NCI-H748 (cell line): ENCODE results near the gene WAPL.

Experiments used
- DNase-seq: peaks from one replicate; lab custom pipeline; 2025; ENCODE audit not compliant: unreplicated experiment; lab: John Stamatoyannopoulos, UW

WAPL gene

DNA sequence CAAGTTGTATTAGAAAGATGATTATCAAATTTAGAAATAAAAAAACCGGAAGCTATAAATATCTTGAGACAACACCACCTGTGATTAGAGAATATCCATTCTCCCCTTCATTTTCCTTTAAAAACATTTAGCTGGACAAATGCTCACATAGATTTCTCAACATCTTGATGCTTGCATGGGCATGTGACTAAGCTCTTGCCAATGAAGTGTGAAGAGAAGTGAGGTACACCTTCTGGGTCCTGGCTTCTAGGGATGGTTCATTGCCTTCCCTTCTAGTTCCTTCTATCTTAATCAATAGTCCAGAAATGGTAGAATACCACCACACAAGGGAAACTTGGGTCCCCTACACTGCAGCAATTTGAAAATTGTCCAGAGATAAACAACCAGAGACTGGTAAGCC, 41.0 kb downstream of the WAPL start:
- no peak for DNase-seq

DNA sequence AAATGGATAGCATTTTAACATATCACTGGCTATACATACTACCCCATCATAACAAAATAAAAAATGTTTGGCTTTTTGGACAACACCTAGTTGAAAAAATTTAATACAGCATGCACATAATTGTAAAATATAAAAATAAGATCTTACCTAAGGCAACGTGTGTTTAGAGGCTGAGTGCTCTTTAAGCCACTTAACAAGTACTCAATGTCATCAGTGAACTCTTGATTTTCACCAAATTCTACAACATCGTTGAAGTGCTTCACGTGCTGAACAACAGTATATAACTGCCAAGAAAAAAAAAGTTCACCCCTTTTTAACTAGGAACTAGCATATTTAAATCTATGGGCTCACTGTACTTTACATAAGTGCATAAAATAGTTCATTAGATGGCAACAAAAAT, 49.5 kb downstream of the WAPL start:
- no peak for DNase-seq

DNA sequence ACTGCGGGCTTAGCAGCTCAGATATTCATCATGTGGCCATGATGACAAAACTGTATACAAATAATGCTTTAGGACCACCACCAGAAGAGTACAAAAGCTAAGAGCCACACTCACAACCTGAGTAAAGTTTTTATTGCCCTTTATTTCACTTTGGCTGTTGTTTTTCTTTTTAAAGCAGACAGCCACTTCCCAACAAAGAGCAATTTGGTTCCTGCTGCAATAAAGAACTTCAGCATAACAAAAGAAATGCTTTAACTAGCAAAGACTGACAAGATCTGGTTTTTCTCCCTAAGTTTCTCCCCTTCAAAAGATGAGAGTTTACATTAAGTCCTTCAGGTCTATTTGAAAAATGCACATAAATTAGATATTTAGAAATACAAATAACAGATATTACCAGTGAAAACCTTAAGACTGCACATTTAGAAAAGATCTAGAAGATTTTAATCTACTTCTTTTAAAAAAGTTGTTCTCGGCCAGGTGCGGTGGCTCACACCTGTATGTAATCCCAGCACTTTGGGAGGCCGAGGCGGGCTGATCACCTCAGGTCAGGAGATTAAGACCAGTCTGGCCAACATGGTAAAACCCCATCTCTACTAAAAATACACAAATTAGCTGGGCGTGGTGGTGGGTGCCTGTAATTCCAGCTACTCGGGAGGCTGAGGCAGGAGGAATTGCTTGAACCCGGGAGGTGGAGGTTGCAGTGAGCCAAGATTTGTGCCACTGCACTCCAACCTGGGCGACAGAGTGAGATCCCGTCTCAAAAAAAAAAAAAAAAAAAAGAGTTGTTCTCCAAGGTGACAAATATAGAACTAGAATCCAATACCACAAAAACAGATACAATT, 59.4 kb downstream of the WAPL start:
- DNase-seq, result no peak

DNA sequence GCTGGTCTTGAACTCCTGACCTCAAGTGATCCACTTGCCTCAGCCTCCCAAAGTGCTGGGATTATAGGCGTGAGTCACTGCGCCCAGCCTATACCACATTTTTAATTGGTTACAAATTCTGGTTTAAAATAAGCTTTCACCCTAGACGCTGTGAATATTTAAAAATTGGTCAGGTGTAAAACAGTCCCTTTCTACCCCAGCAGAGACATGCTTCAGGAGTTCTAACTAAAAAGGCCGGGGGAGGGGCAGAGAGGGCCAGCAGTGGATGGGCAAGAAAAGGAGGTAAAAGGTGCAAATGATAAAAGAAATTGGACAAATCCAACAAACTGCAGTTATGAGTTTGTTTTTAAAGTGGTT, 70.0 kb downstream of the WAPL start:
- DNase-seq, result no peak

DNA sequence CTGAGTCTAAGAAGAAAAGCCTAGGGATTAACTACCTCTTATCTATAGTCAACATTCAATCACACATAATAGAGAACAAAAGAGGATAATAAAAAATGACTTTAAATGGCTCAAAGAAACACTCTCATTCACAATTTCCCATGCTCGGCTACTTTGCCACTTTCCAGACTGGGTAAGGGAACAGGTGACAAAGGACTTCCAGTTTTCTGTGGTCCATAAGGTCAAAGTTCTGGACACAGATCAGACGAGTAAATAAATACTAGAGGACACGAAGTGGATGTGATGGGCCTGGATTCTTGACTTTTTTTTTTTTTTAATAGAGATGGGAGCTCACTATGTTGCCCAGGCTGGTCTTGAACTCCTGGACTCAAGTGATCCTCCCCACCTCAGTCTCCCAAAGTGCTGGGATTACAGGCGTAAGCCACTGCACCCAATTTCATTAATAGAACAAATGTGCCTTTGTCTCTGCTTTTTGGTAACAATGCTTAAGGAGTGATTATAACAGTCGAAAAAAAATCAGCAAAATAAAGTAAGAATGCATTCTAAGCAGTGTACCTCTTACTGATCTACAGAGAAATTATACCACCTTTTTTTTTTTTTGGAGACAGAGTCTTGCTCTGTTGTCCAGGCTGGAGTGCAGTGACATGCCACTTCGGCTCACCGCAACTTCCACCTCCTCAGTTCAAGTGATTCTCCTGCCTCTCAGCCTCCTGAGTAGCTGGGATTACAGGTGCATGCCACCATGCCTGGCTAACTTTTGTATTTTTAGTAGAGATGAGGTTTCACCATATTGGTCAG, 70.6 kb downstream of the WAPL start:
- no peak for DNase-seq

DNA sequence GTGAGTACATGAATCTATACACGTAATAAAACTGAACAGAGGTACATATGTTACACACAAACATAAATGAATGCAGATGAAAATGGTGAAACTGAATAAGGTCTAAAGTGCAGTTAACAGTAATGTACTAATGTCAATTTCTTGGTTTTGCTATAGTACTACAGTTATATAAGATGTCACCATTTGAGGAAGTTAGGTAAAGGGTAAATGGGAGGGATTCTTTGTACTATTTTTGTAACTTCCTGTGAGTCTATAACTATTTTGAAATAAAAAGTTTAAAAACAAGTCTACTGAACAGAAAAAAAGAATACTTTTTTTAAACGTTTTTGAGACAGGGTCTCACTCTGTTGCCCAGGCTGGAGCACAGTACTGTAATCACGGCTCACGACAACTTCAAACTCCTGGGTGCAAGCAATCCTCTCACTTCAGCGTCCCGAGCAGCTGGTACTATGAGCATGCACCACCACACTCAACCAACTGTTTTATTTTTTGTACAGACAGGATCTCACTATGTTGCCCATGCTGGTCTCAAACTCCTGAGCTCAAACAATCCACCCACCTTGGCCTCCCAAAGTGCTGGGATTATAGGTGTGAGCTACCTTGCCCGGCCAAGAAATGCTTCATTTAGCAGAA, 71.5 kb downstream of the WAPL start:
- DNase-seq, result no peak

DNA sequence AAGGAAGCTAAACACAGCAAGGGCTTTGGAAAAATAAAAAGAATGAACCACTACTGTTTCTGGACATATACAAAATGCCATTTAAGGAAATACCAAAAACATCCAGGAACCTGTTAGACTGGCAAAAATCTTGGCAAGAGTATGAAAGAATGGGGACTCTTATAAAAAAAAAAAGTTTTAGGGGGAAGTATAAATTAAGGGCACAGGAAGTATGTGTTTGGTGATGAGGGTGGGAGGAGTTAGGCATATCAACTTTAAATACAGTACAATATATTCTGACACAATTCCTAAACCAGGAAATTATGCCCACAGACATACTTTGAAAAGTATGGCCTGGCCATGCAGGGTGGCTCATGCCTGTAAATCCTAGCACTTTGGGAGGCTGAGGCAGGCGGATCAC, 74.2 kb downstream of the WAPL start:
- no peak for DNase-seq

DNA sequence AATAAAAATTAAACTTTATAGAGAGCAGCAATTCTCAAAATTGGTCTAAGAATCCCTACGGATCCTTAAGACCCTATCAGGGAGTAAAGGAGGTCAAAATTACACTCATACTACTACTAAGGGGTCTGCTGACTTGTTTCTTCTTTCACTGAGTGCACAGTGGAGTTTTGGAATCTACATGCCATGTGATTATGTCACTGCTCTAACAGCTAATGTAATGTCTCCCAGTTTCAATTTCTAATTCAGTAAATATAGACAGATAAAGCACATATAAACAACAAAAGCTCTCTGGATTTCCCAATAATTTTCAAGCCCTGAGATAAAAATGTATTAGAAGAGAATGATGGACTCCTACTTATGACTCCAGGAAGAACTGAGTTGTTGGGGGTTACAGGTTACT, 74.6 kb downstream of the WAPL start:
- no peak for DNase-seq

DNA sequence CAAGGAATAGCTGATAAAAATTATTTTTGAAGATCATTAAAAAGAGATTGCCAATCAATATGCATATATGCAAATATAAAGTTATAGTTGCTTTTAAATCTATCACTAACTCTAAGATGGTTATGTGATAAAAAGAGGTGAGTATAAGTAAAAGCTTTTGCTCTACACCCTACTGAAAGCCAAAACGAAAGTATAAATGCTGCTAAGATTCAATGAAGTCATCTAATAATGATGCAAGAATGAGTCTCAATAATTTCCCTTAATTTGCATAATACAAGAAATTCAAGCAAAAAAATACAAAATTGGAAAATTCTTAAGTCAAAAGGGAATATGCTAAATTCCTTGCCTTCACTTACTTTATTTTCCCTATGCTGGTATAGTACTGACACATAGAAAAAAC, 75.2 kb downstream of the WAPL start:
- DNase-seq, result no peak

DNA sequence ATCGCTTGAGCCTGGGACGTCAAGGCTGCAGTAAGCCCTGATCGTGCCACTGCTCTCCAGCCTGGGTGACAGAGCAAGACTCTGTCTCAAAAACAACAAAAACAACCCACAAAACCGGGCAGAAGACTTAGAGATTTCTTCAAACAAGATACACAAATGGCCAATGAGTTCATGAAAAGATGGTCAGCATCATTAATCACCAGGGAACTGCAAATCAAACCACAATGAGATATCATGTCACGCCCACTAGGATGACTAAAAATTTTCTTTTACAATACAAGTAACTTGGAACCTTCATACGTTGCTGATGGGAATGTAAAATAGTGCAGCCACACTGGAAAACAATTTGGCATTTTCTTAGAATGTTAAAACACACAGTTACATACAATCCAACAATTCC, 77.7 kb downstream of the WAPL start:
- no peak for DNase-seq

DNA sequence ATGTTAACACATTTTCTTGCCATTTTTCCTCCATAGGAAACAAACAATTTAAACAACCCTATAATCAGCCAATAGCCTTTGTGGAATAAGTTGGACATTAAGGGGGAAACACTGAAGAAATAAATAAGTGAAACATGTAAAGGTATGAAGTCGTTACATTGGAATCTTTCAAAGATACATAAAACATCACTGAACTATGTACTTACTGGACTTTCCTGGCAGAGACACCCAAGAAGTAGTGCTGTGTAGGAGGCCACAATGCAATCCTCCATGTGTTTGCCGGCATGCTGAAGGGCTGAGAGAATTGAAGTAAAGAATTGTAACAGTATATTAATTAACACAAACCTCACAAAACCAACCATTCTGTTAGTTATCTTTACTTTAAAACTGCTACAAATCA, 78.5 kb downstream of the WAPL start:
- no peak for DNase-seq

DNA sequence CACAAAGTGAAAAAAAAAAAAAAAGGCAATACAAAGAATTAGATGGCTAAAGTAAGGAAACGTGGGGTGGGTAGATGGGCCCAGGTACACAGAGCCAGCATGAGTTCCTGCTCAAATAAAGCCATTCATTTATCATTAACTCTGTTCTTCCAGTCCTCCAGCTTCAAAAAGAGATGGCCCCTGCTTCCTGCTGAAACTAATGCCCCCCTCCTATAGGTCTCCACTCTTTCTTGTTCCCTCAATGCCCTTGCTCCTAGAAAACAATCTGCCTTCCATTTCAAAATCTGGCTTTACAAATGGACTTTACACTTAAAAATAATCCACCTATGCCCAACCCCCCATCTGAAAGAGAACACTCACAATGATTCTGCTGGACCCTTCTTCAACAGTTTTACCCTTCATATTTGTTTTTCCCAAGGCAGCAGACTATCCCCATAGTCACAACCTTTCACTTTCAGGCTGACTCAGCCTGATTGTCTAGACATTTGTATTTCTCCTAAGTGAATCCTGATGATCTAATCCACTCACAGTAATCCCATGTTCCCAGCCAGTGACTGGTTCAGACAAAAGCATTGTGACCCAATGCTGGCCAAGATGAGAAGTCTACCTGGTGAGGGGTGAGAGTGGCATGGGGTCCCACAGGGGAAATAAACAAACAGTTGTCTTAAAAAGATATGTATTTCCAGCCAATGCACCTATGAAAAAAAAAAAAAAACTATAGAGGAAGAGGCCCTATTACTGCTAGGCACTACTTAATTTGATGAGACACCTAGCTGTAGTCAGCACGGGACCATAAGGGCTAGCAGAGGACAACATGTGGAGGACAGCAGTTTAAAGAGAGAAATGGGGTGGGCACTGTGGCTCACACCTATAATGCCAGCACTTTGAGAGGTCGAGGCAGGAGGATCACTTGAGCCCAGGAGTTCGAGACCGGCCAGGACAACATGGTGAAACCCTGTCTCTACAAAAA, 80.4 kb downstream of the WAPL start:
- DNase-seq, result no peak

DNA sequence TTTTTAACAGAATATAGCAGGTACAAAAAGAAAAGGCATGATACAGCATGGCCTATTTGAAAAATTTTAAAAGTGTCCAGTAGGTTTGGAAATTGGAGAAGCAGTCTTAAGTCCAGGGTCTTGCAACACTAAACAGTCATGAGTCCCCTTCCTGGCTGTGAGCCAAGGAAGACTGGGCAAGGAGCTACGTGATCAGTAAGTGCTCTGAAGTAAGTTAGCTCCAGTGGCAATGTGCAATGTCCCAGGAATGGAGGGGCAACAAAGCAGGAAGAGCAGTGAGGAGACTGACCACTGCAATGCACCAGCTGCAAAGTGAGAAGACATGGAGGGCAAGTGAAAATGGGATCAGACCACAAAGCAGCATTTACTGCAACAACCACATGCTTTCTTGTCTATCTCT, 82.0 kb downstream of the WAPL start:
- DNase-seq, result no peak

DNA sequence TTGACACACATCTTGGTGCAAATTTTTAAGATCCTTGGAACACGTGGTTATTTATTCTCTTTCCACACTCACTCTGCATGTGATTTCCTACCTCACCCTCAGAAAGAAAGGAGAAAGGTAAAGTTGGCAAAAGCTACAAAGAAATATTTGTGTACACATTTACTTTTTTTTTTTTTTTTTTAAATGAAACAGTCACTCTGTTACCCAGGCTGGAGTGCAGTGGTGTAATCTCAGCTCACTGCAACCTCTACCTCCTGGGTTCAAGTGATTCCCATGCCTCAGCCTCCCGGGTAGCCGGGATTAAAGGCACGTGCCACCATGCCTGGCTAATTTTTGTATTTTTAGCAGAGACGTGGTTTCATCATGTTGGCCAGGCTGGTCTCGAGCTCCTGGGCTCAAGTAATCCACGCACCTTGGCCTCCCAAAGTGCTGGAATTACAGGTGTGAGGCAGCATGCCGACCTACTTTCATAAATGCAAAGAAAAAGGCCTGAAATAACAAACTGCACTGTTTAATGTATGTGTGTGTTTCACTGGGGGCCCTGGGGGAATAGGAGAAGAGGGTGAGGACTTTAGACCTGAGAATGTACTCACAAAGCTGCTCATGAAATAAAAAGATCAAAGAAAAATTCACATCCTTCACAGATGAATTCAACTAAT, 83.4 kb downstream of the WAPL start:
- no peak for DNase-seq

DNA sequence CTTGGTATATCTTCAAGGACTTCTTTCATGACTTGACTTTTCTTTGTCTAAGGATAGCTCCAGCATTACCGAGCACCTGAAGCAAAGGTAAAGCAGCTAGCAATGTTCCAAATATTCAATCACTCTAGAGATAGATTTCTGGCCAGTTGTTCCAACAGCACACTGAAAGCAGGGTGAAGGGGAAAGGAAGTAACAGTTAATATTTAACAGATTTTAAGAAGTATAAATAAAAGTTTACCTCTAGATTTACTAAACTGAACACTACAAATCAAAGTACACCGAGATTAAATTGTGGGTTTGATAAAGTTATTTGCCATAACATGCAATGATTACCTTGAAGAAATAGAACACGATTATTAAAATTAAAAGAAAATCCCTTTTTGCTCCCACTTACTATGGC, 84.1 kb downstream of the WAPL start:
- DNase-seq, result no peak

DNA sequence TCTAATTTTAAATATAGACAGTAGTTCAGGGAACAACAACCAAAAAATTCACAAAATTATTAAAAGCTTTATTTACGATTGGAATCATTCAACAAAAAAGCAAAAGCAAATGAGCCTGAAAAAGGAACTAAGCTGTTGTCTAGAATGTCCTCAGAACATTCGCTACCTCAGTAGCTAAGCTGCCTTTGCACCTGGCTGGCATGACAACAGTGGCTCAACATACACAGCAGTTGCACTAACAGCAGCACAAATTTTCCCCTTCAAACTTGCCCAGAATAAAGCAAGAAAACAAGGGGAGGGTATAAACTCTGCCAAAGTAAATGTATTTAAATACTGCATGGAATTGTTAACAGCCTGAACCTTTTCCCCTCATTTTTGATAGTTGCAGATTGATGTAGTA, 84.6 kb downstream of the WAPL start:
- DNase-seq, result no peak

DNA sequence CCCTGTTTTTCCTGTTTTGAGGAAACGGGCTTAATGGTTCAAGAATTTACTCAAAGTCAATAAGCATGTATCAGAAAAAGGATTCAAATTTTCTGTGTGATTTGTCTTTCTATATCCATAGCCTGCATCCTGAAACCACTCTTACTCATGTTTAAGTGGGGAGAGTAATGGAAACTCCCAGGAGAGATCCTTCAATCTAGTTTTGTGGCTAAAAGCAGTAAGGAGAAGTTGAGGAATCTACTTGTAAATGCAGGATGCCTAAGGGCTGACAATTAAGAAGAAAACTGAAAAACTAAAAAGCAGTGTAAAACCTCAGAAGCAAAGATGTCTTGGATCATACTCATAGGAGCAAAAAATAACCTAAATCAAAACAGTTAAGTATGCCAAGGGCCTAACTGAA, 86.9 kb downstream of the WAPL start:
- no peak for DNase-seq

DNA sequence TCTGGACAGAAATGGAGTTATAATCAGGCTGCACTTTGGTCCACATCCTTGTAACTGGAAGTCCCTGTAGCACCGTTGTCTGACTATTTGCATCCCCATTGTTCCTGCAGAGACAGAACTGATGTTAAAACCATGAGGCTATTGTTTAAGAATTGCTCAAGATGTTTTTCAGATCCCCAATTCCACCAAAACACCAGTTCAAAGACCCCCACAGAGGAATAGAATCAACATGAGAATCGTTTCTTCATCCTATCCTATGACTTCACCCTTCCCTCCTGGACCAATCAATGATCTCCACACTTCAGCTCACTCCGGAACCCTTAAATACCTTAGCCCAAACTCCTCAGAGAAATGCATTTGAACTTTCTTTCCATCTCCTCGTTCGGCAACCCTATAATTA, 97.9 kb downstream of the WAPL start:
- no peak for DNase-seq

DNA sequence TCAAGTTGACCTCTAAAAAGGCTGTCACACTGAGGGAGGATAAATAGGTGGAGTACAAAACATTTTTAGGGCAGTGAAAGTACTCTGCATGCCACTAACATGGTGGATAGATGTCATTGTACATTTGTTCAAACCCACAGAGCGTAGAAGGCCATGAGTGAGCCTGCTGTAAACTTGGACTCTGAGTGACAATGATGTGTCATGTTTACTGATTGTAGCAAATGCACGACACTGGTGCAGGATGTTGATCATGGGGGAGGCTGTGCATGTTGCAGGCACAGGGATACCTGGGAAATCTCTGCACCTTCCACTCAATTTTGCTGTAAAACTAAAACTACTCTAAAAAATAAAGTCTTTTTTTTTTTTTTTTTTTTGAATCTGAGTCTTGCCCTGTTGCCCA, 102.5 kb downstream of the WAPL start:
- no peak for DNase-seq

DNA sequence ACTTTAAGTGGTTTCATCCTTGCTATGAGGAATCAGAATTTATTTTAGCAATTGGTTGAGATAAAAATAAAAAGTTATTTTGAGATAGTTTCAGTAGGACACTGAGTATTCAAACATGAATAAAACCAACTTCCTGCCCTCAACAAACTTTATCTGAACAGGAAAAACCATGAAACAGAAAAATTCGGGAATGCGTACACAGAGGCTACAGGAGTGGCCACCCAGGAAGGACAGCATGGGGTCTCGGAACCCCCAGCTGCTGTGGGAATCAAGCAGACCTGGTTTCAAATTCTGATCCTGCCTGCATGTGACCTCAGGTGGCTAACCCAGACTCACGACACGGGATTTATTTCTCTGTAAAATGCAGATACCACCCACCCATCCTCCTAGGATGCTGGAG, 106.0 kb downstream of the WAPL start:
- DNase-seq, result no peak

DNA sequence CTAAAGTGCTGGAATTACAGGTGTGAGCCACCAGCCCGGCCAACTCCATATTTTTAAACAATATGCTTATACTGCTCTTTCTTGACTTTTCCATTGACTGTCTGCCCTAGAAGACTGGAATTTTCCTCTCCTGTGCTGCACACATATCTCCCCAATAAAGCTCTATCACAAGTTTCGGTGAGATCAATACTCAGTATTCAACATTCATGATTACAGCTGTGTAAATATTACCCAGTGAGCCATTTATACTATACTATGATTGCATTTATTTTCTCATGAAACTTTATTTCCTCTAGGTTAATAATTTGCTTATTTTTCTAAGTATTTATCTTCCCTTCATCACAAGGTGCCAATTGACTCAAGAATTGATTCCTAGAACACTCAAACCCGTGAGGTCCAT, 106.5 kb downstream of the WAPL start:
- DNase-seq, result no peak
